HL-60/S4 treated with retinoic acid at 250 ng/mL for 4 days and 3 days (cell line): ENCODE results near the gene FXYD7.
"Not testable (repeated sequence)": the region's sequence is repeated elsewhere in the genome, so short reads cannot be mapped to it uniquely, and the experiment has no call there.

ENCODE experiments used
- in situ Hi-C: fragments of 300-500 bp; cut with MboI; formaldehyde crosslinking; loops from 2 replicates; pipeline ENCODE4 v1.7.0; 2022; ENCODE audit warnings: low sequenced_read_pairs

FXYD7 gene

GRCh38 chr19:35141837-35142605 is 1.0 kb upstream of the FXYD7 start:
- in situ Hi-C loops = no loop called here

- in situ Hi-C loops = no loop called here
Observed at GRCh38 chr19:35142606-35143230, 337 bp upstream of the FXYD7 start.

- in situ Hi-C loops = no loop called here
Observed at GRCh38 chr19:35143818-35144217, 763 bp downstream of the FXYD7 start.

- in situ Hi-C loops = no loop called here
Observed at GRCh38 chr19:35144259-35144599, 1.2 kb downstream of the FXYD7 start.

GRCh38 chr19:35144600-35145436 is 1.8 kb downstream of the FXYD7 start:
- in situ Hi-C loops = no loop called here

- in situ Hi-C loops = no loop called here
Observed at GRCh38 chr19:35146746-35147459, 3.8 kb downstream of the FXYD7 start.

GRCh38 chr19:35149463-35149862 is 6.4 kb downstream of the FXYD7 start:
- in situ Hi-C loops = no loop called here

GRCh38 chr19:35150445-35150844 is 7.4 kb downstream of the FXYD7 start:
- in situ Hi-C loops = no loop called here

GRCh38 chr19:35151273-35152065 is 8.4 kb downstream of the FXYD7 start:
- in situ Hi-C loops = no loop called here

- in situ Hi-C loops = not testable (repeated sequence)
Observed at GRCh38 chr19:35153129-35153522, 10.1 kb downstream of the FXYD7 start.

GRCh38 chr19:35153701-35154524 is 10.9 kb downstream of the FXYD7 start:
- in situ Hi-C loops = no loop called here

- in situ Hi-C loops = no loop called here
Observed at GRCh38 chr19:35154525-35155406, 11.7 kb downstream of the FXYD7 start, which contains the start of gene FXYD5. Gene FXYD5, plus strand, starts transcription at chr19:35154735. Its CDS starts 816 bp downstream, at chr19:35155551.

- in situ Hi-C loops = no loop called here
Observed at GRCh38 chr19:35155441-35155840, 12.4 kb downstream of the FXYD7 start.

GRCh38 chr19:35155981-35156672 is 13.1 kb downstream of the FXYD7 start:
- in situ Hi-C loops = no loop called here

GRCh38 chr19:35156673-35157014 is 13.6 kb downstream of the FXYD7 start:
- in situ Hi-C loops = no loop called here

- in situ Hi-C loops = no loop called here
Observed at GRCh38 chr19:35157431-35157830, 14.4 kb downstream of the FXYD7 start.

- in situ Hi-C loops = no loop called here
Observed at GRCh38 chr19:35159606-35160005, 16.6 kb downstream of the FXYD7 start.
